ENCODE measurements around the gene TSPAN15.

Gene TSPAN15

GRCh38 chr10:69451209-69451783 is at the start of gene TSPAN15:
Gene TSPAN15 (plus strand): TSS chr10:69451465. CDS start chr10:69451595, 130 bp downstream.
- in situ Hi-C loops (cut with HindIII; ENCODE audit: low sequenced_read_pairs), result no loop called here

GRCh38 chr10:69402386-69402785 is 48.9 kb upstream of the TSPAN15 start:
- DNase-seq (ENCODE audit: low read depth), result no peak
- in situ Hi-C loops (cut with HindIII; ENCODE audit: low sequenced_read_pairs), result no loop called here
- TF ChIP-seq CTCF (IDR thresholded peaks at IDR 0.05; ENCODE audit: low read depth, low read length, missing control alignments), result no peak
- H3K4me3 ChIP-seq (ENCODE audit: low read depth, low read length), result no peak overlapping the region

More at GRCh38 chr10:69451209-69451783, at the start of gene TSPAN15:
- TF ChIP-seq CTCF (IDR thresholded peaks at IDR 0.05; ENCODE audit: low read depth, low read length, missing control alignments), result no peak
- H3K4me3 ChIP-seq (ENCODE audit: low read depth, low read length), result peak within 1 kb of the TSS; percentile 46
- no peak for DNase-seq (ENCODE audit: low read depth)

- H3K4me3 ChIP-seq (ENCODE audit: low read depth, low read length), result no peak overlapping the region
- TF ChIP-seq CTCF (IDR thresholded peaks at IDR 0.05; ENCODE audit: low read depth, low read length, missing control alignments), result no peak
- no peak for DNase-seq (ENCODE audit: low read depth)
- in situ Hi-C loops (cut with HindIII; ENCODE audit: low sequenced_read_pairs), result no loop called here
These were observed 48.2 kb upstream of the TSPAN15 start for GRCh38 chr10:69403066-69403465.

GRCh38 chr10:69403519-69403918 is 47.7 kb upstream of the TSPAN15 start:
- in situ Hi-C loops (cut with HindIII; ENCODE audit: low sequenced_read_pairs), result no loop called here
- H3K4me3 ChIP-seq (ENCODE audit: low read depth, low read length), result no peak overlapping the region
- no peak for DNase-seq (ENCODE audit: low read depth)
- TF ChIP-seq CTCF (IDR thresholded peaks at IDR 0.05; ENCODE audit: low read depth, low read length, missing control alignments), result no peak

- H3K4me3 ChIP-seq (ENCODE audit: low read depth, low read length), result no peak overlapping the region
- in situ Hi-C loops (cut with HindIII; ENCODE audit: low sequenced_read_pairs), result loop anchor here (5.0 kb wide), 2 partner anchors 177 to 233 kb away; no protein-coding TSS in a partner anchor
- DNase-seq (ENCODE audit: low read depth), result no peak
- TF ChIP-seq CTCF (IDR thresholded peaks at IDR 0.05; ENCODE audit: low read depth, low read length, missing control alignments), result no peak
These were observed 46.5 kb upstream of the TSPAN15 start for GRCh38 chr10:69404786-69405185.

GRCh38 chr10:69405221-69405620 is 46.0 kb upstream of the TSPAN15 start:
- TF ChIP-seq CTCF (IDR thresholded peaks at IDR 0.05; ENCODE audit: low read depth, low read length, missing control alignments), result no peak
- in situ Hi-C loops (cut with HindIII; ENCODE audit: low sequenced_read_pairs), result loop anchor here (5.0 kb wide), 2 partner anchors 178 to 232 kb away; no protein-coding TSS in a partner anchor
- H3K4me3 ChIP-seq (ENCODE audit: low read depth, low read length), result no peak overlapping the region
- DNase-seq (ENCODE audit: low read depth), result no peak

Measured in astrocyte of the cerebellum (primary cell).